ENCODE measurements around the gene OTX1.
"Not testable (repeated sequence)": the region's sequence is repeated elsewhere in the genome, so short reads cannot be mapped to it uniquely, and the experiment has no call there.

OTX1 gene

GRCh38 chr2:63059793-63060471 lies 9.3 kb downstream of the OTX1 start:
- no peak for DNase-seq

GRCh38 chr2:63060472-63060991 lies 9.9 kb downstream of the OTX1 start:
- no peak for DNase-seq

GRCh38 chr2:63064197-63064596 lies 13.6 kb downstream of the OTX1 start:
- DNase-seq: no peak

GRCh38 chr2:63064661-63065060 lies 14.0 kb downstream of the OTX1 start:
- no peak for DNase-seq

GRCh38 chr2:63066265-63066664 lies 15.6 kb downstream of the OTX1 start:
- no peak for DNase-seq

- no peak for DNase-seq
Observed at GRCh38 chr2:63066838-63067237, 16.2 kb downstream of the OTX1 start.

GRCh38 chr2:63071664-63072063 lies 21.0 kb downstream of the OTX1 start:
- no peak for DNase-seq

- DNase-seq: no peak
Observed at GRCh38 chr2:63073994-63074393, 23.4 kb downstream of the OTX1 start.

- not testable (repeated sequence) for DNase-seq
Observed at GRCh38 chr2:63074399-63074798, 23.8 kb downstream of the OTX1 start.

GRCh38 chr2:63078852-63079606 lies 28.4 kb downstream of the OTX1 start:
- peak; percentile 30 for DNase-seq

GRCh38 chr2:63081404-63081803 lies 30.8 kb downstream of the OTX1 start:
- no peak for DNase-seq

GRCh38 chr2:63086687-63087086 lies 36.1 kb downstream of the OTX1 start:
- DNase-seq: no peak

GRCh38 chr2:63092401-63092800 lies 41.8 kb downstream of the OTX1 start:
- no peak for DNase-seq

GRCh38 chr2:63092857-63093256 lies 42.2 kb downstream of the OTX1 start:
- no peak for DNase-seq

- no peak for DNase-seq
Observed at GRCh38 chr2:63093502-63093901, 42.9 kb downstream of the OTX1 start.

GRCh38 chr2:63096491-63096890 lies 45.9 kb downstream of the OTX1 start:
- no peak for DNase-seq

GRCh38 chr2:63099032-63099431 lies 48.4 kb downstream of the OTX1 start:
- DNase-seq: no peak

GRCh38 chr2:63101954-63102353 lies 51.3 kb downstream of the OTX1 start:
- DNase-seq: no peak

GRCh38 chr2:63104482-63104881 lies 53.9 kb downstream of the OTX1 start:
- no peak for DNase-seq

Data from activated CD4-positive, alpha-beta T cell treated with anti-CD3 and anti-CD28 coated beads, Interleukin-2, Interleukin-6, amounts not matched to agents 100 ng/mL and 50 ng/mL, durations not matched to agents 16 hours and 8 hours (primary cell).